NCI-H1417 (cell line): Measurements from ENCODE around the gene SLC6A2.

Experiments used
- DNase-seq, 3 experiments: peaks; one replicate each; lab custom pipeline; 2025; lab: John Stamatoyannopoulos, UW

Gene SLC6A2

DNA sequence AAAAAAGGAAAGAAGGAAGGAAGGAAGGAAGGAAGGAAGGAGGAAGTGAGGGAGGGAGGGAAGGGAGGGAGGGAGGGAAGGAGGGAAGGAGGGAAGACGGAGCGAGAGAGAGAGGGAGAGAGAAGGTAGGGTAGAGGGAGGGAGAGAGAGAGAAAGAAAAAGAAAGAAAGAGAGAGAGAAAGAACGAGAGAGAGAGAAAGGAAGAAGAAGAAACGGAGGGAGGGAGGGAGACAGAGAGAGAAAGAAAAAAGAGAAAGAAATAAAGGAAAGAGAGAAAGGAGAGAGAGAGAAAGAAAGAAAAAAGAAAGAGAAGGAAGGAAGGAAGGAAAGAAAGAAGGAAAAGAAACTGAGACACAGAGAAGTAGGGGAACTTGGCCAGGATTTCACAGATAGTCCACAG is 8.4 kb upstream of the SLC6A2 start:
- DNase-seq, result no peak

DNA sequence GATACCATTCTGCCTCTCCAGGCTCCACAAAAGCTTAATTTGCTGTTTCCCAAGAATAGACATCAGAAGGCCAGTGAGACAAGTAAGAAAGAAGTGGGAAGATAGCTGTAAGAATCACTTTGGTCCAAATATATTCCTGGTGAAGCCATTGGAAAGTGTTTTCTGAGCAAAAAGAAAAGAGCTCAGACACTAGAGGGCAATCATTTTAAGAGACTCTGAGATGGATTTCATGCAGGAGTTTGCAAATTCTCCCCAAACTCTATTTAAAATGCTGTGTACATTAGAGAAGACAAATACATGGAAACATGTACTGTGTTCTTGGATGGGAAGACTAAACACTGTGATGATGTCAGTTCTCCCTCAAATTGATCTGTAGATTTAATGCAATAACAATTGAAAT is 8.0 kb upstream of the SLC6A2 start:
- no peak for DNase-seq

DNA sequence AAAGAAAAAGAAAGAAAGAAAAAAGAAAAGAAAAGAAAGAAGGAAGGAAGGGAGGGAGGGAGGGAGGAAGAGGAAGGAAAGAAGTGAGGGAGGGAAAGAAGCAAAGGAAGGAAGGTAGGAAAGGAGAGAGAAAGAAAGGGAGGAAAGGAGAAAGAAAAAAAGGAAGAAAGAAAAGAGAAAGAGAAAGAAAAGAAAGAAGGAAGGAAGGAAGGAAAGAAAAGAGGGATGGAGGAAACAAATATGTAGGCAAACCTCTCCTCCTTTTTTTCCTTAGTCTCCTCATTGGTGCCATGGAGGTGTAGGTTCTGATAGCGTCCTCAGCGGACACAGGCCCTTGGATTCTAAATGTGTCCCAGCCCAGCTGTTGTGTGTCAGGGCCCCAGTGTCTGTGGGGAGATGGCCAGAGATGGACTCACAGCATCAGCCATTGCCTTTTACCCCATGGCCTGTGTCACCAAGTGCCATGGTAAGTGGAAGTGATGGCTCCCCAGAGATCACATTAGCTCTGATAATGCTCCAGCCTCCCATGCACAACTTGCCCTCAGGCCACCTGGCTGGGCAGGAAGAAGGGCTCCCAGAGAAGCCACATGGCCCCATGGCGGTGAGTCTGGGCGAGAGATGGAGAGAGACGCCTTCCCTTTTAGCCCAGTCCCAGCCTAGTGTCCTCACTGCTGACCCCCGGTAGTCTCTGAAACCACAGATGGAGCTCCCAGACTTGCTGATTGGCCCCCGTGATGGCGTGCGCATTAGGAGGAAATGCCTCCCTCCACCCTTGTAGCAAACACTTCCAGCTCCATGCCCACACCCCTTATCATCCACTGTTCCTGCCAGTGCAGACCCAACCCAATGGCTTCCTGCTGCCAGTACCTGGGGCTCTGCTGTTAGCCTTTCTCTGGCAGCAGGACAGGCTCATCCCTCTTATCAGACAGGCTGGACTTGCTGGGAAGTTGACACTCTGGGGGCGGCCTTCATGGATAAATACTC is 3.7 kb upstream of the SLC6A2 start:
- no peak for DNase-seq

DNA sequence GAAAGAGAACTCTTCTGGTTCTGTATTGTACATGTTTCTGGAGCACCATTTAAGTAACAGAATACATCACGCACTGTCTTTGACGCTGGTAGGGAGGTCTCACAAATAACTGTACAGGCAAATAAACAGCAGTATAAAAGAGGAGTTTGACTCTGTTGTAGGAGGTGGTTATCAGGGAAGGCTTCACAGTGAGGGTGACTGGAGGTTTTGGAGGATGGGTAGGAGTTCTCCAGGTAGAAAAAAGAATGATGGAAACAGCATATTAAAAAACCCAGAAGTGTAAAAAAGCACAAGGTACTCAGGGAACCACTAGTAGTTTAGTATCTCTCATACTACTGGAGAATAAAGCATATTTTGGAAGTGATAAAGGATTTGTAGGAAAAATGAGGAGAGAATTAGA is 2.7 kb upstream of the SLC6A2 start:
- no peak for DNase-seq

DNA sequence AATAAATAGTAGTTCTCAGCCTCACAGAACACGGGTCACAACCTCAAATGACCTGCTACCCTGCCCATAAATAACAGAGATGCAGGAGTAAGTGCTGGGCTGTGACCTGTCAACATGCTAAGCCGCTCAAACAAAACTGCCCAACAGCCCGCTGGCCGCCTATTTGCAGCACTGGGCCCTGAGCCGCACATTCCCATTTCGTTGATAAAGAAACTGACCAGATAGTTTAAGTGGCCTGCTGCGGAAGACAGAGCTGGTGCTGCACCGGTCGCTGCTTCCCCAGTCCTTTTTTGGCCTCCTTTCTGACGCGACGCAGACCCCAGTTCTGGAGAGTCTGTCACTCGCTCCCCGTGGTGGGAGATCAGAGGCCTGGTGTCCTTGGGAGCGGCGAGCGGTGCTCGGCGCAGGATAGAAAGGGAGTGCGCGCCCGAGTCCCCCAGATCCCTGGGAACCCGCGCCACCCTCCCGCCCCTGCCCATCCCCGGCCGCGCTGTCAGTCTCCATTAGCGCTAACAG is 349 bp upstream of the SLC6A2 start:
- no peak for DNase-seq

DNA sequence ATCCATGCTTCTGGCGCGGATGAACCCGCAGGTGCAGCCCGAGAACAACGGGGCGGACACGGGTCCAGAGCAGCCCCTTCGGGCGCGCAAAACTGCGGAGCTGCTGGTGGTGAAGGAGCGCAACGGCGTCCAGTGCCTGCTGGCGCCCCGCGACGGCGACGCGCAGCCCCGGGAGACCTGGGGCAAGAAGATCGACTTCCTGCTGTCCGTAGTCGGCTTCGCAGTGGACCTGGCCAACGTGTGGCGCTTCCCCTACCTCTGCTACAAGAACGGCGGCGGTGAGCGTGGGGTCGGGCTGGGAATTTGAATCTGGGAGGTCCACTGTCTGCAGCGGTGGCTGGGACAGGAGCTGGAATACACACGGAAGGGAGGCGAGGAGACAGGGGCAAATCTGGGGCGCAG is 904 bp downstream of the SLC6A2 start:
- no peak for DNase-seq

DNA sequence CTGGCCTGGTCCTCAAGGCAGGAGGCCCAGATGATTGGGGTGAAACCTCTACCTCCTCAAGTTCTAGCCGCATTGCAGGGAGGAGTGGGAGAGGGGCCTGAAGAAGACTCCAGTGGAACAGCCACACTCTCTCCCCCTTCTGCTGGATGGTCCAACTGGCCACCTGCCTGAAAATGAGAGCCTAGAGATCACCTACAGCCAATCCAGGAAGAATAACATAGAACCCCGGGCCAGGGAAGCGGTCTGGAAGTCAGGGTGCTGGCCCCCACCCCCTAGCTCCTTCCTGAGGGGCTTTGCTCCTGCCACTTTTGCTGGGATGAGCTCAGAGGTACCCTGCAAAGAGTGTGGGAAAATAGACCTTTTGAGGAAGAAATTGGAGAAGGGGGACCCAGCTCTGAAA is 1.8 kb downstream of the SLC6A2 start:
- DNase-seq, result no peak

DNA sequence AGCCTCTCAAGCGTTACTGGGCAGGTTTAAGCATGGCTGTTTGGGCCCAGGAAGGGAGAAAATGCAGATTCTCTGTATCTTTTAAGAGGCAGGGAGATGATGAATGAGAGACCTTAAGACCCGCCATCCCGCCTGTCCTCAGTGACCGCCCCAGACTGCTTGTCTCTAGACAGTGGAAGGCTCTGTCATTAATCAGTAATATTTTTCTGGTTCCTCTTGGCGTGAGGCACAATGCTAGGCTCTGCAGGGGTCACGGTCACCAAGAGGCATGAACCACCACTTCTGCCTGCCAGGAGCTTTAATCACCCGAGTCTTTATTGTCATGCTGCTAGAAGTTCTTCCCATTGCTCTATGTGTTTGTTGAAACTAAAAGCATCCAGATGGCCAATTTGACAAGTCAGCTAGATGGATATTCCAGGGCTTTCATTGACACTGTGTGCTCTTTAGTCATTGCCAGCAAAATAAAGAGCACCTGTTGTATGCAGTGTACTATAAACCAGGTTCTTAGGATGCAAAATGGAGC is 3.2 kb downstream of the SLC6A2 start:
- DNase-seq, result peak in 2 of 3 experiments; percentile 8 to 65

DNA sequence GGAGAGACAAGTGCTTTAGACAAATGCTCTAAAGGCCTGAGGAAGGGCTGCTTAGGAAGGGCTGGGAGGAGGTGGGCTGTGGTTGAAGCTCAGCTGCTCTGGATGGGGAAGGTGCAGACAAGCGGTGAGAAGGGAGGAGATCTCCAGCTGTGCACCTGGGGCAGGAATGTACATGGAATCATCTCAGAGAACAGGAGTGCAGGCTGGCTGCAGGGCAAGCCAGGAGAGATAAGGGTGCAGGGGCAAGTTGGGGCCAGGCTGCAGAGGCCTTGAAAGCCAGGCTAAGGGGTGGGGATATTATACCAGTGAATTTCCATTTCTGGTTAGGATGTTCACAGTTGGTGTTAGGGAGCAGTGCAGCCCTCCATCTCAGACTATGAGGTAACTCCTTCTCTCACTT is 4.2 kb downstream of the SLC6A2 start:
- DNase-seq, result no peak

DNA sequence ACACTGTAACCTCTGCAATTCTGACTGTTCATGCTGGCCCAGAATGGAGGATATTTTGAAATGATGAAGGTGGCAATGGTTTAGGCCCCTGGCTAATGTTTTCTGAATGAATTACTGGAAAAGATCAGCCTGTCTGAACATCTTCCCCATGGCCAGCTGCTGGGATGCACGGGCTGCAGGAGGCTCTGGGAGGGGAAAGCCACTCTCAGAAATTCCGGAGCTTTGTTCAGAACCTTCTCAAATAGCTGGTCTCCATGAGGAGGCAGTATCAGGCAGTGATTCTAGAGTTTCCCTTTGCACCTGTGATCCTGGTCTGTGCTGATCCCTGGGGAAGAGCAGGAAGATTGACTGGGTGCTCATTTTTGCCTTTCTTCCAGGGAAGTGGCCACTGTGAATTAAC is 5.0 kb downstream of the SLC6A2 start:
- no peak for DNase-seq

DNA sequence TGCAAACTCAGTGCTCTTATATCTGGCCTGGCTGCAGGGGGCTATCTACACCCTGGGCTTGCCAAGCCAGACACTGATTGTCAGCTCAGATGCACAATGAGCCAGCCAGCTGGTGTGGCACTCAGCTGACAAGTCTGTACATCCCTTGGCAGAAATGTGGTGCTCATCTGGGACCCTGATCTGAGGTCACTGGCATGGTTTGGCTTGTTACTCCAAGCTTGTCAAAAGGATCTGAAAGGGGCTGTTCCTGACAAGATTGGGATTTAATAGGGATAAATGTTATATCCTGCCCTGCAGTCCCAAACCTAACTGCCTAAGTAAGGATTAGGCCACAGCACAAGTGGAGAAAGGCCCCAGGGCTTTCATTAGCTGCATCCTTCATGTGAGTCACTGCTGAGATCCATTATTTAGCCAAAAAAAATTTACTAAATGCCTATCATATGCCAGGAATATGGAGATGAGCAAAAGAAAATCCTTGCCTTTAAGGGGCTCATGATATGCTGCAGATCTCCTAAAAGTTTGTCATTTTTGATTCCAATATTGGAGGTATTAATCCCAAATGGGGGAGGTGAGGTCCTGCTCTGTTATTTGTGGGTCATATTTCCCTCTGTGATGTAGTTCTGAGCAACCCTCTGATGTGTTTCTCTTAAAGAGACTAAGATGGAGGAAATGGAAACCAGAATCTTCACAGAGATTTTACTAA is 6.3 kb downstream of the SLC6A2 start:
- no peak for DNase-seq

DNA sequence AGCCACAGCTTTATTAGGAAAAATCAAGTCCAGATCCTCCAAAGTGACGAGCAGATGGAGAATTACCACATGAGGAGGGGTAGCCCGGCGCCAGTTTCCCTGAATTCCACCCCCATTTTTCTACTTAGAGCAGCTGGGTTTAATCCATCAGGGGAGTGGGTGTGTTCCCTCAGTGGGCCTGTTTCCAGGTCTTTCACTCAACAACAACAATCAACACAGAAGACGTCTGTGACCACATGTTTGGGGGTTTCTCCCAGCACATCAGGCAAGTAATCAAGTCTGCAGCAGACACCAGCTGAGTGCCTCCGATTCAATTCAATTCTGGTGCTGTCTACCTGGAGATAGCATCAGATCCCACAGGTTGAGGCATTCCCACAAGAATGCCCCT is 6.8 kb downstream of the SLC6A2 start:
- DNase-seq, result no peak

DNA sequence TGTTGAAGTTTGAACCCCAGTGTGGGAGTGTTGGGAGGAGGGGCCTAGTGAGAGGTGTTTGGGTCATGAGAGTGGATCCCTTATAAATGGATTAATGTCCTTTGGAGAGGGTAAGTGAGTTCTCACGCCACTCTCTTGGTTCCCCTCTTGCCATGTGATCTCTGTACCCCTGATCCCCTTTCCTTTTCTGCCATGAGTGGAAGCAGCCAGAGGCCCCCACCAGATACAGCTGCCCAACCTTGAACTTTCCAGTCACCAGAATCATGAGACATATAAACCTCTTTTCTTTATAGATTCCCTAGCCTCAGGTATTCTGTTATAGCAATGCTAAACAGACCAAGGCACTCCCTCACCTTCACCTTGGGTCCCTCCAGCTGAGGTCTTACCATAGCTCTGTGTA is 7.4 kb downstream of the SLC6A2 start:
- no peak for DNase-seq

DNA sequence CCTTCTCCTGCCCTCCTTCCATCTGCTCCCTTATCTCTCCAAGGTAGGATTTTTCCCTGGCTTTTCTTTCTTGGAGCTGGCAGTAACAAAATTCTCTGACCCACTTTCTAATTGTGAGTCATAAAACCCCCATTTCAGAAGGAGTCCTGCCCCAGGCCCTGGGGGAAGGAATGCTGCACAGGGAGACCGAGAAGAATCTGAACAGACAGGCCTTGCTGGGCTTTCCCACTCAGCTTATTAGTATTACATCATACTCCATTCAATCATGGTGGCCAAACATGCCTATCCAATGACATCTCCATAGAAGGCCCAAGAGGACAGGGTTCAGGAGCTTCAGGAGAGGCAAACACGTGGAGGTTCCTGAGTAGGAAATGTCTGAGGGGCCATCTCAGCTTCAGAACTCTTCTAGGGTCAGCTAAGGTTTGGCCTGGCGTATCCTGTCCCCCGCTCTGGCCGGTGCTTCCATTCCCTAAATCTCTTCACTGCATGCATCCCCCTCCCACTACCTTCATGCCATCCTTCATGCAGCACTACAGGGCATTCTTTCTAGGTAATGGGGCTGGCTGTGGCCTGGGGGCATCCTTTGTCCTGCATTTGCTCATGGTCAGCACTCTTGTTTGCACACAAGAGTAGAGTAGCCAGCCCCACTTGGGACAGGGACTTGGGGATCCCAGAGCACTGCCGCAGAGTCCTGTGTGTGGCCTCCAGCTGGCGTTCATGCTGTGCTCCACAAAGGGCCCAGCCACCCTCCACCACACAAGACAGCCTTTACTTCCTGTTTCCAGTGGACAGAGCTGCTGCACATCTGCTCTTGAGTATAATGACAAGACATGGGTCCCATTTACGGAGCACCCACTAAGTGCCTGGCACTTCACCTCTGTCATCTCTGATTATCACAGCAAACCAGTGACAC is 8.2 kb downstream of the SLC6A2 start:
- no peak for DNase-seq

DNA sequence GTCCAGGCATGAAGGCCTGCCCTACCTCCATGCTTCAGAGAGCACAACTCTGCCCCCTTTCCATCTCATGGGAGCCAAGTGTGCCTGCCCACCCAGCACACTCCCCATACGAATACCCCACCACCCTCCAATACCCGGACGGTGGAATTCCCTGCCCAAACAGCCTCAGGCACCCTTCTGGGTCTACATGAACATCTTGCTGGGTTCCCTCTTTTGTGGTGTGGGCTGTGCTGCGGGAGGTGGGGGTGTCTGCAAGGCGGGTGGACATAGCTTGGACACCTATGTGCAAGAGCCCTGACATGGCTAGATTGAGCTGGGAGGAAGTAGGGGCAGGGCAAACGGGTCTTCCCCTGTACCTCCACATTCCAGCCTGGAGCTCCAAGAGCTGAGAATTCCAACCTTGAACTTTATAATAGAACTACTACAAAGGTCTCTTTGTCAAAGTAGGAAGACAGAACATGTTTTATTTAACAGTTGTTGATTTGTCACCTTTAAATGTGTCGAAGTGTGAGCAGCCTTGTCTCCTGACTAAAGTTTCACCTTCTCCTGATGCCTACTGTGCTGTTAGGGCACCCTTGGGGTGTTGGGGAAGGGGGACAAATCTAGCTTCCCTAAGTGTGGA is 9.1 kb downstream of the SLC6A2 start:
- no peak for DNase-seq

DNA sequence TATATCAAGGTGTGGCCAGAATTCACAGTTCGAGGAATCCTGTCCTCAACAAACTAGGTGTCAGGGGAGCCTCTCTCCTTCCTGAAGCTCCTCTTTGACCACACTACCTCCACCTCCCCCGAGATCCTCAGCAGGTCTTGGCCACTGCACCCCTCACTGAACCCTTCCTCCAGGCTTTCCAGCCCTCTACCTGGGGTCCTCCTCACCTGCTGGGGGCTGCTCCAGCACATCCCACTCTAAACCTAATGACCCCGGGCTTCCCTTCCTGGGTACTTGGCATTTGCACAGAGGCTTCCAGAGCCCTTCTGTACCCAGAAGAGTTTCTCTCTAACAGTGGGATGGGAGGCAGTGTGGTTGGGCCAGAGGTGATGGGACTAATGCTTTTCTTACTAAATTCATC is 9.7 kb downstream of the SLC6A2 start:
- no peak for DNase-seq

DNA sequence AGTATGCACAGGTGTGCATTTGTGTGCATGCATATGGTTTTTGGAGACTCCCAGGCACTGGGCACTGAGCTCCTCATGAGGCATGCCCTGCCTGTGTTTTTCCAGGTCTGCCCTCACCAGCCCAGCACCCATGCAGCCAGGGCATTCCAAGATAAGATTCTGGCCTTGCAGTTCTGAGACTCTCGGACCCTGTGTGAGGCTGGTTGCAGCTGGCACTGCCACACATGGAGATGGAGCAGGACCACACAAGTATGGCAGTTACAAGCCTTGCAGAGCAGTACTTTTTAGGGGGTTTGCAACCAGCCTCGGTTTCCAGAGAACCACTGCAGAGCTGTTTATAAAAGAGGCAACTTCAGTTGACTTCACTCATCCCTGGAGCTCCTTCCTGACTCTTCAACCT is 10.2 kb downstream of the SLC6A2 start:
- DNase-seq, result no peak

DNA sequence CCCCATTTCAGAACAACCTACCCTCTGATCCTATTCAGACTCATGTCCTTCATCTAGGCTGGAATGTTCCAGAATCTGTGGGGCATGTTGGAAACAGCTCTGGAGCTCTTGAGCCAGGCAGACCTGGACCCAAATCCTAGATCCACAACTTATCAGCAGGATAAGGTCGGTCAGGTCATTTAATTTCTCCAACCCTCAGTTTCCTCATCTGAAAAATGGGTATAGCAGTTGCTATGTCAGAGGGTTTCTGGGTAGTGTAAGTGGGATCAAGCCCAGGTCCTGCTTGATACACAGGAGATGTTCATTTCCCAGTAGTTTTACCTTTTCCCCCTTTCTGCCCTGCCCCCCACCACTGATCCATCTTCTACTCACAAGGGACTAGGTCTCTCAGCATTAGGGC is 12.0 kb downstream of the SLC6A2 start:
- DNase-seq, result no peak

DNA sequence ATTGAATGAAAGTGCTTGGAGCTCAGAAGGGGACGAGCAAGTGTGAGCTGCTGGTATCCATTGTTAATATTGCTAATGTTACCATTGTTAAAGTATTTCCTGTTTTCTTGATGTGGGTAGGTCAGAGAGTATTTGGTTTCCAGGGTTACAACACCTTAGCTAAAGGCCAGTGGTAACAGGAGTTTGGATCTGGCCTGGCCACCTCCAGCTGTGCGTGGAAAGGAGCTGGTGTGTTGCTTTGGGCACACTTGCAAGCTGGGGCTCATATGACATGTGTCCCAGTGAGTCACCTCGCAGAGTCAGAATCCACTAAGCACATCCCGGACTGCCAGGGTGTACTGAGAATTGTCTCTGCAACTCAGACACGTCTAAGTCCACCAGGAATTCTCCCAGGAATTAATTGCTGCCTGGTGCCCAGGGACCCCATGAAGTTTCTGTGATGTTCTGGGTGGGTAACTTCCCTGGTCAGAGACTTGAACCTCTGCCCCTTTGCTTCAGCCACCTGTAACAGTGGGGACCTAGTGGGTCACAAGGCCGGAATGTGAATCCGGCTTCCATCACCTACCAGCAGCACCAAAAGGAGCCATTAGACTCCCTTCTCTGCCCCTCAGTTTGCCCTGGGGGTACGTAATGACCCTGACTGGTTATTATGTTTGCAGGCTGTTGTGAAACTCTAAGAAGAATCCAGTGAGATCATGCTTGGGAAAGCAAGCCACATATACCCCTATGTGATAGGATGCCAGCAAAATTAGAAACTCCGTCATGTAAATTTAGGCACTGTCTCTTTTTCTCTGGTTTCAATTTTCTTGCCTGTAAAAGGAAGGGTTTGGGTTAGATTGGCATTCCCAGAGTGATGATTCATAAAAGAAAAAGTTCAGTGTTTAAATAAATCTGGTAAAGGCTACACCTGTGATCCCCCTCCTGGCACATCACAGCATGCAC is 12.8 kb downstream of the SLC6A2 start:
- peak in 1 of 3 experiments; percentile 32 for DNase-seq
